ENCODE data around the gene FNDC3B. TPM values are rescaled to one million over a fixed set of nuclear protein-coding genes. Genes with fewer than 3 reads are reported as not detected.
"Not testable (repeated sequence)": the region's sequence is repeated elsewhere in the genome, so short reads cannot be mapped to it uniquely, and the experiment has no call there.

The FNDC3B gene
- total RNA-seq, 1 donor from 2014 or later: 29.5 TPM

DNA sequence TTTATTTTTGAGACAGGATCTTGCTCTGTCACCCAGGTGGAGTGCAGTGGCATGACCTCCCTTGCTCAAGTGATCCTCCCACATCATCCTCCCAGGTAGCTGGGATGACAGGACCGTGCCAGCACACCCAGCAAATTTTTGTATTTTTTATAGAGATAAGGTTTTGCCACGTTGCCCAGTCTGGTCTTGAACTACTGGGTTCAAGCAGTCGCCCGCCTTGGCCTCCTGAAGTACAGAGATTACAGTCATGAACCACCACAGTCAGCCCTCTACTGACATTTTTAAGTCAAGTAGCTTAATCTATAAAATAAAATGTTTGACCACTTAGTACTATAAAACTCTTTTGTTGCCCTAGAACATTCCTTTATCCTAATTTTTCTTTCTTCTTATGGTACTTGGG, 198.8 kb downstream of the FNDC3B start:
- Mint-ChIP-seq H3K27me3 (ENCODE audit: insufficient read depth, low read depth) (no peaks in the 10 kb centered on the region), H3K4me1 (peaks cover 6% of the 10 kb centered on the region), H3K36me3 (peaks cover 47% of the 10 kb centered on the region), H3K9me3 (peaks cover 27% of the 10 kb centered on the region), H3K4me3 (no peak overlapping the region), H3K27ac (no peak overlapping the region)
- Histone ChIP-seq H3K4me3 (no peak overlapping the region), H3K4me2 (no peak overlapping the region), H4K20me1 (ENCODE audit: low read depth) (peaks cover 5% of the 10 kb centered on the region), H3K9ac (no peak overlapping the region), H3K27ac (no peak overlapping the region), H3K9me3 (ENCODE audit: low read depth) (peaks cover 19% of the 10 kb centered on the region), H3K27me3 (no peaks in the 10 kb centered on the region), H3K4me1 (peaks cover 10% of the 10 kb centered on the region), H3K79me2 (ENCODE audit: low read depth) (no peaks in the 10 kb centered on the region), H2AFZ (replicated peaks) (no peak overlapping the region), H3K36me3 (no peaks in the 10 kb centered on the region), H3F3A (ENCODE audit: low read depth) (no peaks in the 10 kb centered on the region)
- DNase-seq (ENCODE audit: low spot score): no peak
- TF ChIP-seq EZH2 (IDR thresholded peaks at IDR 0.05) (no peak), EZH2phosphoT487 (IDR thresholded peaks at IDR 0.05) (no peak)
- TF ChIP-seq, protein P1, sequence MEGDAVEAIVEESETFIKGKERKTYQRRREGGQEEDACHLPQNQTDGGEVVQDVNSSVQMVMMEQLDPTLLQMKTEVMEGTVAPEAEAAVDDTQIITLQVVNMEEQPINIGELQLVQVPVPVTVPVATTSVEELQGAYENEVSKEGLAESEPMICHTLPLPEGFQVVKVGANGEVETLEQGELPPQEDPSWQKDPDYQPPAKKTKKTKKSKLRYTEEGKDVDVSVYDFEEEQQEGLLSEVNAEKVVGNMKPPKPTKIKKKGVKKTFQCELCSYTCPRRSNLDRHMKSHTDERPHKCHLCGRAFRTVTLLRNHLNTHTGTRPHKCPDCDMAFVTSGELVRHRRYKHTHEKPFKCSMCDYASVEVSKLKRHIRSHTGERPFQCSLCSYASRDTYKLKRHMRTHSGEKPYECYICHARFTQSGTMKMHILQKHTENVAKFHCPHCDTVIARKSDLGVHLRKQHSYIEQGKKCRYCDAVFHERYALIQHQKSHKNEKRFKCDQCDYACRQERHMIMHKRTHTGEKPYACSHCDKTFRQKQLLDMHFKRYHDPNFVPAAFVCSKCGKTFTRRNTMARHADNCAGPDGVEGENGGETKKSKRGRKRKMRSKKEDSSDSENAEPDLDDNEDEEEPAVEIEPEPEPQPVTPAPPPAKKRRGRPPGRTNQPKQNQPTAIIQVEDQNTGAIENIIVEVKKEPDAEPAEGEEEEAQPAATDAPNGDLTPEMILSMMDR (IDR thresholded peaks at IDR 0.05): no peak

DNA sequence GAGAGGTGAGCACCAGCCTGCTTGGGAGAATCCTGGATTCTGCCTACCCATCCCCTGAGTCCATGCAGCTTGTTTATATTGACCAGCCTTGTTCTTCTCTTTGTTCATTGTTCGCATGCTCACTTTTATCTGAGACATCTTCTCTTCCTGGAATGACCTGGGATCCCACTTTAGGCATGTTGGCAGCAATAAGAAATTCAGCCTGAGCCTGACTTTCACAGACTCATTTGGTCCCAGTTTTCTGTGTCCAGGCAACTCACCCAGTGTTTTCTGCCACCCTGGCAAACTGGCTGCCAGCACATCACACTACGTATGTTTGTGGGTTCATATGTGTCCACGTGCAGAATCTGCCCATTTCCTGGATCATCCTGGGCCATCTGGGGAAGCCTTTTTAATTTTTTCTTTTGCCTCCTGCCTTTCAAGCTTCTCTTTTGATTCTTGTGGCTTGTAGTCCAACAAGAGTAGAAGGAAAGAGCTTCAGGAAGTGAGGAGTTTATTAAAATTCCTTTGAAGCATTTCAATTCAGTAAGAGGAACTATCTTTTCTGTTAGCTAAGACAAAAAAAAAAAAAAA, 199.9 kb downstream of the FNDC3B start:
- H3K4me2 ChIP-seq: no peak overlapping the region
- TF ChIP-seq EZH2phosphoT487 (IDR thresholded peaks at IDR 0.05): no peak
- no peak for TF ChIP-seq EZH2 (IDR thresholded peaks at IDR 0.05)
- TF ChIP-seq, protein P1 (IDR thresholded peaks at IDR 0.05): no peak
- H3K36me3 ChIP-seq: no peaks in the 10 kb centered on the region
- Mint-ChIP-seq H3K27me3 (ENCODE audit: insufficient read depth, low read depth) (no peaks in the 10 kb centered on the region), H3K4me3 (no peak overlapping the region), H3K9me3 (peaks cover 33% of the 10 kb centered on the region), H3K4me1 (peaks cover 3% of the 10 kb centered on the region), H3K27ac (no peak overlapping the region), H3K36me3 (peaks cover 51% of the 10 kb centered on the region)
- no peaks in the 10 kb centered on the region for H3K27me3 ChIP-seq
- no peaks in the 10 kb centered on the region for H3K79me2 ChIP-seq (ENCODE audit: low read depth)
- H4K20me1 ChIP-seq (ENCODE audit: low read depth): no peaks in the 10 kb centered on the region
- no peak overlapping the region for H3K9ac ChIP-seq
- no peak for DNase-seq (ENCODE audit: low spot score)
- no peaks in the 10 kb centered on the region for H3K4me1 ChIP-seq
- no peak overlapping the region for H2AFZ ChIP-seq (replicated peaks)
- no peak overlapping the region for H3K4me3 ChIP-seq
- no peaks in the 10 kb centered on the region for H3F3A ChIP-seq (ENCODE audit: low read depth)
- H3K27ac ChIP-seq: no peak overlapping the region
- H3K9me3 ChIP-seq (ENCODE audit: low read depth): peaks cover 19% of the 10 kb centered on the region

DNA sequence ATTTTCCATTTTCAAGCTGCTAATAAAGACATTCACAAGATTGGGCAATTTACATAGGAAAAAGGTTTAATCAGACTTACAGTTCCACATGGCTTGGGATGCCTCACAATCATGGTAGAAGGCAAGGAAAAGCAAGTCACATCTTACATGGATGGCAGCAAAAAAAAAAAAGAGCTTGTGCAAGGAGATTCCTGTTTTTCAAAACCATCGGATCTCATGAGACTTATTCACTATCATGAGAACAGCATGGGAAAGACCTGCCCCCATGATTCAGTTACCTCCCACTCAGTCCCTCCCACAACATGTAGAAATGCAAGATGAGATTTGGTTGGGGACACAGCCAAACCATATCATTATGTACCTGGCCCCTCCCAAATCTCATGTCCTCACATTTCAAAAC, 202.0 kb downstream of the FNDC3B start:
- H3F3A ChIP-seq (ENCODE audit: low read depth): no peaks in the 10 kb centered on the region
- peaks cover 4% of the 10 kb centered on the region for H3K79me2 ChIP-seq (ENCODE audit: low read depth)
- H3K4me3 ChIP-seq: no peak overlapping the region
- H3K4me1 Mint-ChIP-seq: no peaks in the 10 kb centered on the region
- no peaks in the 10 kb centered on the region for H3K4me1 ChIP-seq
- H3K9me3 Mint-ChIP-seq: peaks cover 33% of the 10 kb centered on the region
- no peaks in the 10 kb centered on the region for H4K20me1 ChIP-seq (ENCODE audit: low read depth)
- no peaks in the 10 kb centered on the region for H3K27me3 ChIP-seq
- no peak overlapping the region for H2AFZ ChIP-seq (replicated peaks)
- H3K27me3 Mint-ChIP-seq (ENCODE audit: insufficient read depth, low read depth): no peaks in the 10 kb centered on the region
- H3K36me3 ChIP-seq: no peaks in the 10 kb centered on the region
- DNase-seq (ENCODE audit: low spot score): no peak
- TF ChIP-seq EZH2phosphoT487 (IDR thresholded peaks at IDR 0.05): no peak
- TF ChIP-seq EZH2 (IDR thresholded peaks at IDR 0.05): no peak
- TF ChIP-seq, protein P1 (IDR thresholded peaks at IDR 0.05): no peak
- peaks cover 19% of the 10 kb centered on the region for H3K9me3 ChIP-seq (ENCODE audit: low read depth)
- H3K9ac ChIP-seq: no peak overlapping the region
- no peak overlapping the region for H3K4me3 Mint-ChIP-seq
- no peak overlapping the region for H3K27ac Mint-ChIP-seq
- H3K27ac ChIP-seq: no peak overlapping the region
- H3K4me2 ChIP-seq: no peak overlapping the region
- H3K36me3 Mint-ChIP-seq: peaks cover 50% of the 10 kb centered on the region

DNA sequence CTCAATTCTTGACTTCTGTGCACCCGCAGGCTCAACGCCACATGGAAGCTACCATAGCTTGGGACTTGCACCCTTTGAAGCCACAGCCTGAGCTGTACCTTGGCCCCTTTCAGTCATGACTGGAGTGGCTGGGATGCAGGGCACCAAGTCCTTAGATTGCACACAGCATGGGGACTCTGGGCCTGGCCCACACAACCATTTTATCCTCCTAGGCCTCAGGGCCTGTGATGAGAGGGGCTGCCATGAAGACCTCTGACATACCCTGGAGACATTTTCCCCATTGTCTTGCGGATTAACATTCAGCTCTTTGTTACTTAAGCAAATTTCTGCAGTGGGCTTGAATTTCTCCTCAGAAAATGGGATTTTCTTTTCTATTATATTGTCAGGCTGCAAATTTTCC, 203.1 kb downstream of the FNDC3B start:
- not testable (repeated sequence) for H3K4me3 Mint-ChIP-seq; H3K36me3 ChIP-seq; H2AFZ ChIP-seq (replicated peaks); H3K27me3 Mint-ChIP-seq (ENCODE audit: insufficient read depth, low read depth); H3K4me3 ChIP-seq; H3K4me1 Mint-ChIP-seq; H3K27me3 ChIP-seq; H3K4me2 ChIP-seq; H3K27ac Mint-ChIP-seq; H4K20me1 ChIP-seq (ENCODE audit: low read depth); DNase-seq (ENCODE audit: low spot score); H3F3A ChIP-seq (ENCODE audit: low read depth); H3K79me2 ChIP-seq (ENCODE audit: low read depth); H3K4me1 ChIP-seq; H3K27ac ChIP-seq; H3K9ac ChIP-seq
- Mint-ChIP-seq H3K36me3 (peaks cover 54% of the 10 kb centered on the region), H3K9me3 (peaks cover 33% of the 10 kb centered on the region)
- peaks cover 19% of the 10 kb centered on the region for H3K9me3 ChIP-seq (ENCODE audit: low read depth)

DNA sequence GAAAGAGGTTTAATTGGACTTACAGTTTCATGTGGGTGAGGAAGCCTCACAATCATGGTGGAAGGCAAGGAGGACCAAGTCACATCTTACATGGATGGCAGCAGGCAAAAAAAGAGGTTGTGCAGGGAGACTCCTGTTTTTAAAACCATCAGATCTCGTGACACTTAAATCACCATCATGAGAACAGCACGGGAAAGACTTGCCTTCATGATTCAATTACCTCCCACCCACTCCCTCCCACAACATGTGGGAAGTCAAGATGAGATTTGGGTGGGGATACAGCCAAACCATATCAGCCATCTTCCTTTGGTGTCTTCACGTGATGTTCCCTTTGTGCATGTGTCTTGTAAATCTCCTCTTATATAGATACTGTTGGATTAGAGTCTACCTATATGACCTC, 204.0 kb downstream of the FNDC3B start:
- not testable (repeated sequence) for H3K27ac Mint-ChIP-seq; DNase-seq (ENCODE audit: low spot score); H2AFZ ChIP-seq (replicated peaks); H3K27me3 Mint-ChIP-seq (ENCODE audit: insufficient read depth, low read depth); H3K4me3 Mint-ChIP-seq; H3K36me3 ChIP-seq; H4K20me1 ChIP-seq (ENCODE audit: low read depth); H3K27ac ChIP-seq; H3K4me3 ChIP-seq; H3K4me1 Mint-ChIP-seq; H3K4me1 ChIP-seq; H3K27me3 ChIP-seq; H3K79me2 ChIP-seq (ENCODE audit: low read depth); H3K4me2 ChIP-seq; H3F3A ChIP-seq (ENCODE audit: low read depth); H3K9ac ChIP-seq
- H3K9me3 ChIP-seq (ENCODE audit: low read depth): peaks cover 19% of the 10 kb centered on the region
- Mint-ChIP-seq H3K36me3 (peaks cover 58% of the 10 kb centered on the region), H3K9me3 (peaks cover 33% of the 10 kb centered on the region)

All from neural progenitor cell (in vitro differentiated cells).